Activated CD8-positive, alpha-beta T cell treated with anti-CD3 and anti-CD28 coated beads, Interleukin-2, amount 10 ng/mL, durations not matched to agents 7 days and 5 days (primary cell): Measurements from ENCODE around the gene STK38L. TPM values are rescaled to one million over a fixed set of nuclear protein-coding genes. Genes with fewer than 3 reads are reported as not detected.
"Not testable (repeated sequence)": the region's sequence is repeated elsewhere in the genome, so short reads cannot be mapped to it uniquely, and the experiment has no call there.

Source experiments
- ATAC-seq: fragments of 150-1000 bp; cut with Tn5 transposase; one replicate; pipeline ENCODE4 v1.10.0; 2021; ENCODE audit warnings: moderate library complexity
- CTCF ChIA-PET: fragments of 350-600 bp; sonication (Branson Sonifier 250); formaldehyde crosslinking; loops from one replicate; lab custom pipeline; 2021; ENCODE audit warnings: antibody characterized with exemption; lab: Charles Lee
- POLR2A ChIA-PET: fragments of 350-600 bp; sonication (Branson Sonifier 250); formaldehyde crosslinking; loops from one replicate; lab custom pipeline; 2021; ENCODE audit warnings: antibody characterized with exemption; lab: Charles Lee
- DNase-seq: peaks from one replicate; pipeline ENCODE4 v3.0.0-alpha.2; 2020
- H3K27ac Mint-ChIP-seq: one replicate; pipeline ENCODE4 v1.8.0; 2021; ENCODE audit warnings: mild to moderate bottlenecking, mixed read lengths
- H3K27me3 Mint-ChIP-seq: one replicate; pipeline ENCODE4 v1.8.0; 2021; ENCODE audit warnings: low read depth, mixed read lengths
- H3K36me3 Mint-ChIP-seq: one replicate; pipeline ENCODE4 v1.8.0; 2021; ENCODE audit warnings: low read depth, mixed read lengths
- H3K4me1 Mint-ChIP-seq: one replicate; pipeline ENCODE4 v1.8.0; 2021; ENCODE audit warnings: low read depth, mixed read lengths
- H3K4me3 Mint-ChIP-seq: one replicate; pipeline ENCODE4 v1.8.0; 2021; ENCODE audit warnings: mild to moderate bottlenecking, mixed read lengths
- H3K9me3 Mint-ChIP-seq: one replicate; pipeline ENCODE4 v1.8.0; 2022; ENCODE audit warnings: mixed read lengths; ENCODE audit not compliant: insufficient read depth
- total RNA-seq, 2 experiments: library from RNA; stranded (reverse); gene quantifications; one replicate each; pipeline ENCODE4 v1.2.3, GENCODE V29; 2021

The STK38L gene
- total RNA-seq, 2 experiments from 2014 or later, result 18.1 to 19.3 TPM

DNA sequence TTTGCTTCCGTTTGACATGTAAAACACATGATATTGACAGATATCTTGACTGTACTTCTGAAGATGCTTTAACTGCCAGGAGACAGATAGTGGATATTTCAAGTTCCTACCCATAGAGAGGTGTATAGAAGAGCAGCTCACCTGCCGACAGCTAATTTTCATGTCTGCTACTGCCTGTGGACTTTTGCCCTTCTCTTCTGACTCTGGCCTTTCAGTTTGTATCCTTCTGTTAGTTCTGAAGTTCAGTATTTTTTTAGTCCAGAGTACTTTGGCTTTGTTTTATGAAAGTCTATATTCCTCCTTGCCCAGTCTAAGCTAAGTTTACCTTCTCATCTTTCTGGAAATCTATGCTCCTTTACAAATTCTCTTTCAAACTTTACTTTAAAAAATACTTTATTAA, 30.8 kb upstream of the STK38L start:
- Mint-ChIP-seq H3K27me3 (no peaks in the 10 kb centered on the region), H3K27ac (no peak overlapping the region), H3K4me3 (no peak overlapping the region), H3K4me1 (no peaks in the 10 kb centered on the region), H3K9me3 (peaks cover 4% of the 10 kb centered on the region), H3K36me3 (no peaks in the 10 kb centered on the region)
- ChIA-PET POLR2A (no interaction called here), CTCF (interaction anchor here (0.9 kb wide), 1 partner anchor 71 kb away, joined by 3 read pairs; no protein-coding TSS in a partner anchor)
- no peak for DNase-seq
- ATAC-seq, result no peak

GRCh38 chr12:27213830-27214787, 30.0 kb upstream of the STK38L start:
- Mint-ChIP-seq H3K27ac (no peak overlapping the region), H3K27me3 (no peaks in the 10 kb centered on the region), H3K9me3 (peaks cover 4% of the 10 kb centered on the region), H3K4me3 (no peak overlapping the region), H3K4me1 (no peaks in the 10 kb centered on the region), H3K36me3 (no peaks in the 10 kb centered on the region)
- no peak for ATAC-seq
- CTCF ChIA-PET, result no interaction called here
- POLR2A ChIA-PET, result no interaction called here
- no peak for DNase-seq

DNA sequence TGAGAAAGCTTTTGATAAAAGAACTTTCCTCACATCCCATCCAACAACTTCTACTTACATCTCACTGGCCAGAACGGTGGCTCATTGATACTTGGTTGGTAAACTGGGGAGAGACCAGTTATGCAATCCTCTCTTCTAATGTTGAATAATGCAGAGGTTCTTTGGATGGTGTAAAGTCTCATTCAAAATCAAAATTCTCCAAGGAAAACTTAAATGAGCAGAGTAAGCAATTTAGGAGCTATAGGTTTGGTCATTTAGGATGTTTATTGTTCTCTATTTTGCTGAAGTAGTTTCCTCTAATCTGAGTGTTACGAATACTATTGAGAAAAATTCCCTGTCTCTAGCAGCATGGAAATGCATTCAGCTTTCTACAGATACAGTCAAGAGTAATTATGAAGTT, 26.5 kb upstream of the STK38L start:
- no peaks in the 10 kb centered on the region for H3K27me3 Mint-ChIP-seq
- no peaks in the 10 kb centered on the region for H3K9me3 Mint-ChIP-seq
- no peaks in the 10 kb centered on the region for H3K36me3 Mint-ChIP-seq
- ChIA-PET POLR2A (no interaction called here), CTCF (interaction anchor here (0.7 to 1.3 kb wide), 2 partner anchors 76 to 202 kb away, joined by 3 read pairs; no protein-coding TSS in a partner anchor)
- peaks cover 9% of the 10 kb centered on the region for H3K4me1 Mint-ChIP-seq
- DNase-seq, result no peak
- H3K4me3 Mint-ChIP-seq, result no peak overlapping the region
- H3K27ac Mint-ChIP-seq, result no peak overlapping the region
- no peak for ATAC-seq

GRCh38 chr12:27219693-27220054, 24.4 kb upstream of the STK38L start:
- ChIA-PET CTCF (no interaction called here), POLR2A (no interaction called here)
- DNase-seq (no peak), ATAC-seq (no peak)
- Mint-ChIP-seq H3K27ac (no peak overlapping the region), H3K36me3 (no peaks in the 10 kb centered on the region), H3K4me3 (no peak overlapping the region), H3K27me3 (no peaks in the 10 kb centered on the region), H3K9me3 (no peaks in the 10 kb centered on the region), H3K4me1 (peaks cover 9% of the 10 kb centered on the region)

DNA sequence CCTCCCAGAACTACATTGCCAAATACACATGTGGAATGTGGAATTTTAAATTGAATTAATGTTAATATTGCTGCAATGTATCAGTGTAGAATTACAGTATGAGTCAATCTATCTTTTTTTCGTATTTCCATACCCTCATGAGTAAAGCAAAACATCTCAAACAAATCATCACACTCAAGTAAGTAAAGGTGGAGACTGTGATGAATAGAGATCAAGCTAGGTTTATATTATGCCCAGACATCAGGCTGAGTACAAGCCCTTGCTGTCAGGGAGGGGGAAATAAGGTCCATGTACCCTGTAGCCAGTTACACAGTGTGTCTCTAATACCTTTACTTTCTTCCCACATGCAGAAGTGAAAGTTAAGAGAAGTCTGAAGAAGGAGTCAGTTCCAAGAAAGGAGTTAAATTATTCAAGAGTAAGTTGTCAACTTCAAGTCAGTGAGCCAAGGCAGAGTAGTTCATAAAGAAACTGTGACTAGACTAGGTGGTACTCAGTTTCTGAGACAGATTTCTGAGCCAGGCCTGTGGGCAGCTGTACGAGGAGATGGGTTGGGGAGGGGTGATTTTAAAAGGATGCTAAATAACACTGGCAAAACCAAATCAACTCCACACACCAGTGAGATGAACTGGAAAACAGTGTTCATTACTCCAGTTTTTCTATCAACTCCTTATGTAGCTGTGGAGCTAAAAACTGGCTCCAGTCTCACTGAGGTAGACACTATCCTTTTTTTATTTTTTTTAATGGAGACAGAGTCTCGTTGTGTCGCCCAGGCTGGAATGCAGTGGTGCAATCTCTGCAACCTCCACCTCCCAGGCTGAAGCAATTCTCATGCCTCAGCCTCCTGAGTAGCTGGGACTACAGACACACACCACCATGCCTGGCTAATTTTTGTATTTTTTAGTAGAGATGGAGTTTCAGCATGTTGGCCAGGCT, 23.8 kb upstream of the STK38L start:
- H3K36me3 Mint-ChIP-seq, result no peaks in the 10 kb centered on the region
- no peaks in the 10 kb centered on the region for H3K9me3 Mint-ChIP-seq
- H3K4me3 Mint-ChIP-seq, result no peak overlapping the region
- POLR2A ChIA-PET, result no interaction called here
- ATAC-seq (peak; percentile 30), DNase-seq (no peak)
- peaks cover 9% of the 10 kb centered on the region for H3K4me1 Mint-ChIP-seq
- peak overlapping the region; percentile 26 for H3K27ac Mint-ChIP-seq
- H3K27me3 Mint-ChIP-seq, result no peaks in the 10 kb centered on the region
- CTCF ChIA-PET, result interaction anchor here (0.6 to 1.0 kb wide), 3 partner anchors 25 to 1785 kb away, joined by 3 read pairs; no protein-coding TSS in a partner anchor

DNA sequence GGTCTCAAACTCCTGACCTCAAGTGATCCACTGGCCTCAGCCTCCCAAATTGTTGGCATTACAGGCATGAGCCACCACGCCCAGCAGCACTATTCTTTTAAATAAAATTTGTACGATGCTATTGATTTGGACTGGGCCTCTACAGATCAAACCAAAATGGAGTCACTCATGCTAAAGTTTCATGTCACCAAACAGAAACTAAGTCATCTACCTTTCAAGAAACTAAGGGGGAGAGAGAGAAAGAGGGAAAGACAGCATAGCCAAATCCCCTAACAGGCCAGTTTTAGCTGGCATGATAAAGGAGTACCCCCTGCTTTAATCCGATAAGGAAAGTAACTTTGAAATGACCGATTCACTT, 23.1 kb upstream of the STK38L start:
- Mint-ChIP-seq H3K9me3 (no peaks in the 10 kb centered on the region), H3K27me3 (no peaks in the 10 kb centered on the region), H3K36me3 (no peaks in the 10 kb centered on the region), H3K4me3 (no peak overlapping the region), H3K27ac (no peak overlapping the region), H3K4me1 (peaks cover 9% of the 10 kb centered on the region)
- DNase-seq, result no peak
- no peak for ATAC-seq
- POLR2A ChIA-PET, result no interaction called here
- CTCF ChIA-PET, result interaction anchor here (1.0 kb wide), 1 partner anchor 24 kb away, joined by 3 read pairs; no protein-coding TSS in a partner anchor

DNA sequence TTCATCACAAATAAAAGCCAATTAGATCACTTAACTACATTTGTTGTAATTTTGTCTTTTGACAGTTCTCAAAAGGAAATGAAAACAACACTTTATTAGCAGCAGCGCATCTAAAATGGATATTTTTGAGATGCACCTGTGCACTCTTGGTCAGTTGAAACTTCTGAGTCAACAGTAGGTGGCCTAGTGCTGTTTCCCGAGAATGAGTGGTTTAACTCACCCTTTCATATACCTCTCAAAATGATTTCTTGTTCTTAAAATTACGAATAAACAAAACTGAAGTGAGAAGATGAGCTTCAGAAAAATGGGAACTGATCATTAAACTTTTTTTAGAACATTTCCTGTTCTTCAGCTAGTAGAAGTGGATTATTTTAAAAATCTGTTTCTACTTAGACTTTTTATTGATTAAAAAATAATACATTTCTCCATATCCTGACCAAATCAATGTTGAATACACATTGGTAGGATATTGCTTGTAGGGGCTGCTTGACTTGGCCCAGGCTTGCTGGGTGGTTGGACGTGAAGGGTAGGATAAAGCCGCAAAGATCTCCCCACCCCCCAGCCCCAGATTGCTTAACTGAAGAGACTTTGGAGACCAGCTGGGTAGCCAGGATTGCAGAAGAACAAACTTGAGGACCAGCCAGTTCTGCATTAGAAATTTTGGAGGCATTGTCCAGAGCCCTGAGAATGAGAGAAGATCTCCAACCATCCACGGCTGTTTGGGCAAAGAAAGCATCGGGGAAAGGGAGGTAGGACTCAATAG, 22.3 kb upstream of the STK38L start:
- no peaks in the 10 kb centered on the region for H3K27me3 Mint-ChIP-seq
- H3K4me3 Mint-ChIP-seq, result no peak overlapping the region
- ATAC-seq (no peak), DNase-seq (no peak)
- no peak overlapping the region for H3K27ac Mint-ChIP-seq
- no peaks in the 10 kb centered on the region for H3K36me3 Mint-ChIP-seq
- CTCF ChIA-PET, result no interaction called here
- POLR2A ChIA-PET, result no interaction called here
- no peaks in the 10 kb centered on the region for H3K9me3 Mint-ChIP-seq
- peaks cover 9% of the 10 kb centered on the region for H3K4me1 Mint-ChIP-seq

- ChIA-PET POLR2A (no interaction called here), CTCF (interaction anchor here (1.1 kb wide), 1 partner anchor 49 kb away, joined by 3 read pairs; no protein-coding TSS in a partner anchor)
- DNase-seq, result no peak
- Mint-ChIP-seq H3K36me3 (no peaks in the 10 kb centered on the region), H3K27me3 (peaks cover 5% of the 10 kb centered on the region), H3K4me1 (no peaks in the 10 kb centered on the region), H3K9me3 (no peaks in the 10 kb centered on the region), H3K27ac (no peak overlapping the region), H3K4me3 (no peak overlapping the region)
- ATAC-seq, result no peak
These were observed 17.6 kb upstream of the STK38L start for GRCh38 chr12:27226407-27226929.

DNA sequence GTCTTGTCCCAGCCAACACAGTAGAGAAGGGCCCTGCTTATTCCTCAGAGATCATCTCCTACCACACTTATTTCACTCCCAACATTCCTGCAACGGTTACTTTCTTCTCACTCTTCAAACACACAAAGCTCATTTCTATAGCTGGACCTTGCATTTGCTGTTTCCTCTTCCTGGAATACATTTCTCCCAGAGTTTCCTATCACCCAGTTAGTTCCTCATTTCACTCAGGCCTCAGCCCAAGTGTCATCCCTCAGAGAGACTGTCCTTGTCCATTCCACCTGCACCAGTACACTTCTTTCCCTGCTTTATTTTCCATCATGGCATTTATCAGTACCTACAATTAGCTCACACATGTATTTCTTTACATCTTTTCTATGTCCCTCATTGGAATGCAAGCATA, 14.7 kb upstream of the STK38L start:
- Mint-ChIP-seq H3K27me3 (peaks cover 8% of the 10 kb centered on the region), H3K9me3 (no peaks in the 10 kb centered on the region), H3K27ac (no peak overlapping the region), H3K36me3 (no peaks in the 10 kb centered on the region), H3K4me3 (no peak overlapping the region), H3K4me1 (no peaks in the 10 kb centered on the region)
- CTCF ChIA-PET, result interaction anchor here (1.3 kb wide), 2 partner anchors 43 to 50 kb away, joined by 3 to 5 read pairs; no protein-coding TSS in a partner anchor
- POLR2A ChIA-PET, result interaction anchor here (0.6 kb wide), 1 partner anchor 439 kb away, joined by 3 read pairs; no protein-coding TSS in a partner anchor
- DNase-seq, result no peak
- no peak for ATAC-seq

- H3K4me3 Mint-ChIP-seq, DNase-seq, H3K36me3 Mint-ChIP-seq, H3K27me3 Mint-ChIP-seq, H3K4me1 Mint-ChIP-seq, ATAC-seq, H3K27ac Mint-ChIP-seq, H3K9me3 Mint-ChIP-seq, POLR2A ChIA-PET, CTCF ChIA-PET: not testable (repeated sequence)
These were observed 12.7 kb upstream of the STK38L start for GRCh38 chr12:27231374-27231773.

DNA sequence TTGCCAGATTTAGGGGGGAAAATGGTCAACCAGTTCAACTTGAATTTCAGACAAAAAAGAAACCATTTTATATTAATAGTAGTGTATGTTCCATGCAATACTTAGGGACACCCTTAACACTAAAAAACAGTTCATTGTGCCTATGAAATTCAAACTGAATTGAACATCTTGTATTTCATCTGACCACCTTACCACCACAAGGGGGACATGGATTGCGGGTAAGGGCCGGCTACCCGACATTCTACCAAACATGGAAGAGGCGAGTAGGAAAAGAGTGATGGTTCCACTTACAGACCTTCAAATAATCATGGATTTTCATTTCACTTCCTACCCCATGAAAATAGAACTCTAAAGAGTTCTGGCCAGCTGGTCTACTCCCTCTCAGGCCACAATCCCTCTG, 10.3 kb upstream of the STK38L start:
- ChIA-PET CTCF (no interaction called here), POLR2A (no interaction called here)
- DNase-seq (no peak), ATAC-seq (no peak)
- Mint-ChIP-seq H3K9me3 (no peaks in the 10 kb centered on the region), H3K27me3 (peaks cover 8% of the 10 kb centered on the region), H3K4me3 (no peak overlapping the region), H3K4me1 (peaks cover 17% of the 10 kb centered on the region), H3K27ac (no peak overlapping the region), H3K36me3 (no peaks in the 10 kb centered on the region)
